ENCODE data around the gene GNG13.

GNG13 gene

DNA sequence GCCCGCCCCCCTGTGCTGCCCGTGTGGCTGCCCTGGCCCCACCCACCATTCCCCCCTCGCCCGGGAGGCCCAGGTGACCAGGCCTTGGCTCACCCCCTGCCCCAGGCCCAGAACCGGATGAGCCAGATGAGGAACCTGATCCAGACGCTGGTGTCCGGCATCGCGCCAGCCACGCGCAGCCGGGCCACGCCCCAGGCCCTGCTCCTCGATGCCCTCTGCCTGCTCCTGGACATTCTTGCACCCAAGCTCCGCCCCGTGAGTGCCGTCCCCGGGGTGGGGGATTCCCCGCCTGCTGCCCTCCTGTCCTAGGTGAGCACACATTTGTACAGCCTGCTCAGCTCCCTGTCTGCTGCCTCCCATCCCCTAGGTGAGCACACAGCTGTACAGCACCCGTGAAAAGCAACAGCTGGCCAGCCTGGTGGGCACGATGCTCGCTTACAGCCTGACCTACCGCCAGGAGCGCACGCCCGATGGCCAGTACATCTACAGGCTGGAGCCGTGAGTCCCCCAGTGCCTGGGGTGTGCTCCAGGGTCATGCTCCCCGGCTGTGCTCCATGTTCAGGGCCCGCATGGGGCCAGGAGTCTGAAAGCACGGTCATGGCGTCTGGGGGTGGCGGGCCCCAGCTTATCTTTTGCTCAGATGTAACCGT is 4.8 kb downstream of the GNG13 start:
- Histone ChIP-seq H3K36me3 (ENCODE audit: control insufficient read depth in 5 of 5, insufficient read depth in 5 of 5, low read length in 5 of 5) (peaks cover 0 to 13% (median 3%) of the 10 kb centered on the region in 5 donors), H3K27me3 (ENCODE audit: control insufficient read depth in 5 of 5, insufficient read depth in 4 of 5, low read length in 5 of 5) (peaks cover 12 to 23% (median 17%) of the 10 kb centered on the region in 5 donors), H3K9me3 (ENCODE audit: control insufficient read depth in 5 of 5, low read length in 5 of 5) (no peaks in the 10 kb centered on the region), H3K4me1 (ENCODE audit: control insufficient read depth in 5 of 5, insufficient read depth in 5 of 5, low read length in 5 of 5) (no peaks in the 10 kb centered on the region), H3K9ac (ENCODE audit: low read length in 5 of 5) (no peak overlapping the region), H3K4me3 (ENCODE audit: low read depth in 1 of 5, low read length in 5 of 5) (no peak overlapping the region), H3K27ac (ENCODE audit: low read depth, low read length) (no peak overlapping the region)

GRCh38 chr16:794853-795466 is 5.6 kb downstream of the GNG13 start:
- Histone ChIP-seq H3K4me1 (ENCODE audit: control insufficient read depth in 5 of 5, insufficient read depth in 5 of 5, low read length in 5 of 5) (no peaks in the 10 kb centered on the region), H3K4me3 (ENCODE audit: low read depth in 1 of 5, low read length in 5 of 5) (no peak overlapping the region), H3K36me3 (ENCODE audit: control insufficient read depth in 5 of 5, insufficient read depth in 5 of 5, low read length in 5 of 5) (peaks cover 0 to 13% (median 3%) of the 10 kb centered on the region in 5 donors), H3K9ac (ENCODE audit: low read length in 5 of 5) (no peak overlapping the region), H3K9me3 (ENCODE audit: control insufficient read depth in 5 of 5, low read length in 5 of 5) (no peaks in the 10 kb centered on the region), H3K27me3 (ENCODE audit: control insufficient read depth in 5 of 5, insufficient read depth in 4 of 5, low read length in 5 of 5) (peaks cover 8 to 15% (median 10%) of the 10 kb centered on the region in 5 donors), H3K27ac (ENCODE audit: low read depth, low read length) (no peak overlapping the region)

DNA sequence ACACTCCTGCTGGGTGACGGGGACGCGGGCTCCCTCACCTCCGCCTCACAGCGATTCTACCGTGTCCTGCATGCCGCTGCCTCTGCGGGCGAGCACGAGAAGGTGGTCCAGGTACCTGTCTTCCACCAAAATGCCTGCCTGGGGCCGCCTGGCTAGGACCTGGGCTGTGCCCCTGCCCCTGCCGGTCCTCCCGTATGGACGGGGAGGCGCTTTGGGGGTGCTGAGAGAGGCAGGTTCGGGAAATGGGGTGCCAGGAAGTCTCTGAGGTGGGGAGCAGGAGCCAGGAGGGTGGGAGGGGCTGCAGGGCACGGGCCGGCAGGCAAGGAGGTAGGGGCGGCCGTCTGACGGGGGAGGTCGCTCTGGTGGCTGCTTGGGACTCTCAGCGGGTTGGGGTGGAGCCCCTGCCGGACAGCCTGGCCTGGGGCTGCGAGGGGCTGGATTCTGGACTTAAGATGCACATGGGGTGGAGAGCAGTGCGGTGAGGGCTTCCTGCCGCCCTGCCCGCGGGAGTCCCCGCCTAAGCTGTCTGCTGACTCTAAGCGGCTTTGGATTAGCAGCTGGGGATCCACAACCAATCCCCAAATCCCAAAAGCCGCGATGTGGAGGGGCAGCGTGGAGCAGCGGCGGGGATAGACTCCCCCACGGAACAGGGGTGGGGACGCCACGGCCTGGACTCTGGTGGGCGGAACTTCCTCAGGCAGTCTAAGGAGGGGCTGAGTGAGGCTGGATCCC is 6.3 kb downstream of the GNG13 start:
- Histone ChIP-seq H3K36me3 (ENCODE audit: control insufficient read depth in 5 of 5, insufficient read depth in 5 of 5, low read length in 5 of 5) (peaks cover 0 to 13% (median 3%) of the 10 kb centered on the region in 5 donors), H3K27me3 (ENCODE audit: control insufficient read depth in 5 of 5, insufficient read depth in 4 of 5, low read length in 5 of 5) (peaks cover 3 to 9% (median 5%) of the 10 kb centered on the region in 5 donors), H3K4me1 (ENCODE audit: control insufficient read depth in 5 of 5, insufficient read depth in 5 of 5, low read length in 5 of 5) (peaks cover 0 to 3% (median 2%) of the 10 kb centered on the region in 5 donors), H3K4me3 (ENCODE audit: low read depth in 1 of 5, low read length in 5 of 5) (no peak overlapping the region), H3K9ac (ENCODE audit: low read length in 5 of 5) (no peak overlapping the region), H3K27ac (ENCODE audit: low read depth, low read length) (no peak overlapping the region), H3K9me3 (ENCODE audit: control insufficient read depth in 5 of 5, low read length in 5 of 5) (no peaks in the 10 kb centered on the region)

GRCh38 chr16:793414-793813 is 7.1 kb downstream of the GNG13 start:
- H3K9ac ChIP-seq (ENCODE audit: low read length in 5 of 5), result no peak overlapping the region
- no peak overlapping the region for H3K4me3 ChIP-seq (ENCODE audit: low read depth in 1 of 5, low read length in 5 of 5)
- peaks cover 0 to 13% (median 3%) of the 10 kb centered on the region in 5 donors for H3K36me3 ChIP-seq (ENCODE audit: control insufficient read depth in 5 of 5, insufficient read depth in 5 of 5, low read length in 5 of 5)
- H3K9me3 ChIP-seq (ENCODE audit: control insufficient read depth in 5 of 5, low read length in 5 of 5), result no peaks in the 10 kb centered on the region
- peaks cover 0 to 2% (median 0%) of the 10 kb centered on the region in 5 donors for H3K27me3 ChIP-seq (ENCODE audit: control insufficient read depth in 5 of 5, insufficient read depth in 4 of 5, low read length in 5 of 5)
- H3K4me1 ChIP-seq (ENCODE audit: control insufficient read depth in 5 of 5, insufficient read depth in 5 of 5, low read length in 5 of 5), result peaks cover 0 to 12% (median 10%) of the 10 kb centered on the region in 5 donors
- H3K27ac ChIP-seq (ENCODE audit: low read depth, low read length), result no peak overlapping the region

DNA sequence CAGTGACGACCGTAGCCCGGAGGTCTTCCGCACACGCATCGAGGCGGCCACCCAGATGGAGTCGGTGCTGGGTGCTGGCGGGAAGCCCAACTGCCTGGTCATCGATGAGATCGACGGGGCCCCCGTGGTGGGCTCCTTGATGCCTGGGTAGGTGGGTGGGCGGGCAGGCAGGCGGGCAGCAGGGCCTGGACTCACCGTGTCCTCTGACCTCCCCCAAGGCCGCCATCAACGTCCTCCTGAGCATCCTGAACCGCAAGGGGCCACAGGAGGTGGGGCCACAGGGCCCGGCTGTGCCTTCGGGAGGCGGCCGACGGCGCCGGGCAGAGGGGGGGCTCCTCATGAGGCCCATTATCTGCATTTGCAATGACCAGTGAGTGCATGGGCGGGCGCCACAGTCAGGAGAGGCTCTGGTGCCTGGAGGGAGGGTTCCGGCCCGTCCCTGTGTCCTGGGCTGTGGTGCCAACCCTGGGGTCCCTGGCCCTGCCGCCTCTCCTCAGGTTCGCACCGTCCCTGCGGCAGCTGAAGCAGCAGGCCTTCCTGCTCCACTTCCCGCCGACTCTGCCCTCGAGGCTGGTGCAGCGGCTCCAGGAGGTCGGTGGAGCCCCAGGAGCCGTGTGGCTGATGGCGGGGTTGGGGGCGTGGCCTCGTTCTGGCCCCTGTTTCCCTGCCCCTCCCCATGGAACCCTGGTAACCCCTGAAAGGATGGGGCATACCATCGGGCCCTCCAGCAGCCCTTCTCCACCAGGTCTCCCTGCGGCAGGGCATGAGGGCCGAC is 8.1 kb downstream of the GNG13 start:
- Histone ChIP-seq H3K9me3 (ENCODE audit: control insufficient read depth in 5 of 5, low read length in 5 of 5) (no peaks in the 10 kb centered on the region), H3K4me3 (ENCODE audit: low read depth in 1 of 5, low read length in 5 of 5) (no peak overlapping the region), H3K4me1 (ENCODE audit: control insufficient read depth in 5 of 5, insufficient read depth in 5 of 5, low read length in 5 of 5) (peaks cover 0 to 17% (median 15%) of the 10 kb centered on the region in 5 donors), H3K27ac (ENCODE audit: low read depth, low read length) (no peak overlapping the region), H3K9ac (ENCODE audit: low read length in 5 of 5) (no peak overlapping the region), H3K27me3 (ENCODE audit: control insufficient read depth in 5 of 5, insufficient read depth in 4 of 5, low read length in 5 of 5) (peaks cover 0 to 1% (median 0%) of the 10 kb centered on the region in 5 donors), H3K36me3 (ENCODE audit: control insufficient read depth in 5 of 5, insufficient read depth in 5 of 5, low read length in 5 of 5) (peaks cover 0 to 13% (median 3%) of the 10 kb centered on the region in 5 donors)

- Histone ChIP-seq H3K36me3 (ENCODE audit: control insufficient read depth in 5 of 5, insufficient read depth in 5 of 5, low read length in 5 of 5) (peaks cover 0 to 18% (median 7%) of the 10 kb centered on the region in 5 donors), H3K4me1 (ENCODE audit: control insufficient read depth in 5 of 5, insufficient read depth in 5 of 5, low read length in 5 of 5) (peaks cover 0 to 24% (median 22%) of the 10 kb centered on the region in 5 donors), H3K9ac (ENCODE audit: low read length in 5 of 5) (no peak overlapping the region), H3K4me3 (ENCODE audit: low read depth in 1 of 5, low read length in 5 of 5) (no peak overlapping the region), H3K27me3 (ENCODE audit: control insufficient read depth in 5 of 5, insufficient read depth in 4 of 5, low read length in 5 of 5) (no peaks in the 10 kb centered on the region), H3K27ac (ENCODE audit: low read depth, low read length) (no peak overlapping the region), H3K9me3 (ENCODE audit: control insufficient read depth in 5 of 5, low read length in 5 of 5) (no peaks in the 10 kb centered on the region)
Observed at GRCh38 chr16:791131-791530, 9.4 kb downstream of the GNG13 start.

- Histone ChIP-seq H3K9me3 (ENCODE audit: control insufficient read depth in 5 of 5, low read length in 5 of 5) (no peaks in the 10 kb centered on the region), H3K4me1 (ENCODE audit: control insufficient read depth in 5 of 5, insufficient read depth in 5 of 5, low read length in 5 of 5) (peaks cover 0 to 27% (median 22%) of the 10 kb centered on the region in 5 donors), H3K27ac (ENCODE audit: low read depth, low read length) (no peak overlapping the region), H3K9ac (ENCODE audit: low read length in 5 of 5) (no peak overlapping the region), H3K4me3 (ENCODE audit: low read depth in 1 of 5, low read length in 5 of 5) (no peak overlapping the region), H3K27me3 (ENCODE audit: control insufficient read depth in 5 of 5, insufficient read depth in 4 of 5, low read length in 5 of 5) (no peaks in the 10 kb centered on the region), H3K36me3 (ENCODE audit: control insufficient read depth in 5 of 5, insufficient read depth in 5 of 5, low read length in 5 of 5) (peaks cover 0 to 22% (median 9%) of the 10 kb centered on the region in 5 donors)
Observed at GRCh38 chr16:790086-790485, 10.4 kb downstream of the GNG13 start.

- peaks cover 0 to 22% (median 9%) of the 10 kb centered on the region in 5 donors for H3K36me3 ChIP-seq (ENCODE audit: control insufficient read depth in 5 of 5, insufficient read depth in 5 of 5, low read length in 5 of 5)
Observed at GRCh38 chr16:789191-789850, 11.2 kb downstream of the GNG13 start.

More at GRCh38 chr16:789191-789850, 11.2 kb downstream of the GNG13 start:
- peaks cover 0 to 27% (median 22%) of the 10 kb centered on the region in 5 donors for H3K4me1 ChIP-seq (ENCODE audit: control insufficient read depth in 5 of 5, insufficient read depth in 5 of 5, low read length in 5 of 5)
- H3K27ac ChIP-seq (ENCODE audit: low read depth, low read length), result no peak overlapping the region
- H3K27me3 ChIP-seq (ENCODE audit: control insufficient read depth in 5 of 5, insufficient read depth in 4 of 5, low read length in 5 of 5), result no peaks in the 10 kb centered on the region
- peak overlapping the region in 4 of 5 donors; percentile 56 to 80 (median 74) for H3K9ac ChIP-seq (ENCODE audit: low read length in 5 of 5)
- H3K9me3 ChIP-seq (ENCODE audit: control insufficient read depth in 5 of 5, low read length in 5 of 5), result no peaks in the 10 kb centered on the region
- peak overlapping the region in 4 of 5 donors; percentile 72 to 79 (median 76) for H3K4me3 ChIP-seq (ENCODE audit: low read depth in 1 of 5, low read length in 5 of 5)
